GM12873 (cell line): ENCODE results near the gene S1PR2.

Experiments
- TF ChIP-seq, protein P1 (sequence below): IDR thresholded peaks from 2 replicates; pipeline ENCODE4 v1.5.1; 2012; ENCODE audit warnings: low read depth, mild to moderate bottlenecking, moderate library complexity, low read length, control low read depth; ENCODE audit not compliant: insufficient read depth; ENCODE audit errors: missing control alignments

The S1PR2 gene, protein sequence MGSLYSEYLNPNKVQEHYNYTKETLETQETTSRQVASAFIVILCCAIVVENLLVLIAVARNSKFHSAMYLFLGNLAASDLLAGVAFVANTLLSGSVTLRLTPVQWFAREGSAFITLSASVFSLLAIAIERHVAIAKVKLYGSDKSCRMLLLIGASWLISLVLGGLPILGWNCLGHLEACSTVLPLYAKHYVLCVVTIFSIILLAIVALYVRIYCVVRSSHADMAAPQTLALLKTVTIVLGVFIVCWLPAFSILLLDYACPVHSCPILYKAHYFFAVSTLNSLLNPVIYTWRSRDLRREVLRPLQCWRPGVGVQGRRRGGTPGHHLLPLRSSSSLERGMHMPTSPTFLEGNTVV

DNA sequence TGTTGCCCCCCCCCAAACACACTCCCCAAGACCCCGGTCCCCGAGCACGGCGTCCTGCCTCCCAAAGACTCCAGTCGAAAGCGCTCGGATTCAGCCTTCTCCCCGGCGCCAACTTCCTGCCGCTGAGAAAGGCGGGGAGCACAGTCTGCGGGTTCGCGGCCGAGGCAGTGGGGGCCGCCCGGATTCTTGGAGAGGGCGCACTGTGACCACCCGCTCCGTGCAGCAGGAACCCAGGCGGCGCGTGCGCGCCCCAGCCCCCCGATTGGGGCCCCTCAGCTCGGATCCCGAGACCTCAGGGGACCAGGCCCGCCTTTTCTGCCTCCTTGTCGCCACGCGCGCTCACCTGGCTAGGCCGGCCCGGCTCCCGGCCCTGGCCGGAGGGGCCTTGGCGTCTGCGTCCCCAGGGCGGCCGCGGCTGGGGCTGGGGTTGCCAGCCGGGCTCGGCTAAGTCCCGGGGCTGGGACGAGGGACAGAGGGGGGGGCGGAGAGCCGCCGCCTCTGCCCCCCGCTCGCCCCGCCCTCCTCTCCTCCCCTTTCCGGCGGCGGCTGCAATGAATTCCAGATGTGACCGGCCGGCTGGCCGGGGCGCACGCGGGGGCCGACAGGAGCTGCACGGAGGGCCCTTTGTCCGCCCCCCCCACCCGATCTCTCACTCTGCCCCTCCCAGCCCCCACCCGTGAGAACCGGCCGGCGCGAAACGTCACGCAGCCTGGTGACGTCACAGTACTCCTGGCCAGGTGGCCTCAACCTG lies at the start of gene S1PR2:
Gene S1PR2, minus strand, starts transcription at position 471 of the 751 bp plus-strand sequence. CDS start 6,426 bp downstream, outside the sequence.
- TF ChIP-seq, protein P1, sequence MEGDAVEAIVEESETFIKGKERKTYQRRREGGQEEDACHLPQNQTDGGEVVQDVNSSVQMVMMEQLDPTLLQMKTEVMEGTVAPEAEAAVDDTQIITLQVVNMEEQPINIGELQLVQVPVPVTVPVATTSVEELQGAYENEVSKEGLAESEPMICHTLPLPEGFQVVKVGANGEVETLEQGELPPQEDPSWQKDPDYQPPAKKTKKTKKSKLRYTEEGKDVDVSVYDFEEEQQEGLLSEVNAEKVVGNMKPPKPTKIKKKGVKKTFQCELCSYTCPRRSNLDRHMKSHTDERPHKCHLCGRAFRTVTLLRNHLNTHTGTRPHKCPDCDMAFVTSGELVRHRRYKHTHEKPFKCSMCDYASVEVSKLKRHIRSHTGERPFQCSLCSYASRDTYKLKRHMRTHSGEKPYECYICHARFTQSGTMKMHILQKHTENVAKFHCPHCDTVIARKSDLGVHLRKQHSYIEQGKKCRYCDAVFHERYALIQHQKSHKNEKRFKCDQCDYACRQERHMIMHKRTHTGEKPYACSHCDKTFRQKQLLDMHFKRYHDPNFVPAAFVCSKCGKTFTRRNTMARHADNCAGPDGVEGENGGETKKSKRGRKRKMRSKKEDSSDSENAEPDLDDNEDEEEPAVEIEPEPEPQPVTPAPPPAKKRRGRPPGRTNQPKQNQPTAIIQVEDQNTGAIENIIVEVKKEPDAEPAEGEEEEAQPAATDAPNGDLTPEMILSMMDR: no peak

DNA sequence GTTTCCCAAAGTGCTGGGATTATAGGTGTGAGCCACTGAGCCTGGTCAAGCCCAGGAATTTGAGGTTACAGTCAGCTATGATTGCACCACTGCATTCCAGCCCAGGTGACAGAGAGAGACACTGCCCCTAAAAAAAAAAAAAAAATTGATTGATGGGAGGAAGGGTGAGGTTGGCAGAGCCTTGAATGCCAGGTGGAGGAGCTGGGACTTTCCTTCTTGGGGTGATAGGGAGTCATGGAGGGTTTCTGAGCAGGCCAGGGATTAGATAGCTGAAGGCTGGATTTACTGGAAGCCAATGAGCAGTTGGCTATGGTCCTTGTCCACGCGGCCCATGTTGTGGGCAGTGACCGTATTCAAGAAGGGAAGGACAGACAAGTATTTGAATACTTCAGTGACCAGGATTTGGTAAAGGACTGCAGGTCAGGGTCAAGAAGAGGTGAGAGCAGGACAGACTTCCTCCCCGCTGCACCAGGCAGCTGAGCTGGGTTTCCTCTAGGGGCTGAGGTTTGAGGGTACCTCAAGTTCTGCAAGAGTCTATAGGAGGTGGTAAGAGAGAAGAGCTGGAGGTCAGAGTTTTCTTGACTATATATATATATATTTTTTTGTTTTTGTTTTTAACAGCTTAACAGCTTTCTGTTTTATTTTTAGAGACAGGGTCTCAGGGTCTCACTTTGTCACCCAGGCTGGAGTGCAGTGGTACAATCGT lies 48.8 kb upstream of the S1PR2 start:
- TF ChIP-seq, protein P1: no peak

DNA sequence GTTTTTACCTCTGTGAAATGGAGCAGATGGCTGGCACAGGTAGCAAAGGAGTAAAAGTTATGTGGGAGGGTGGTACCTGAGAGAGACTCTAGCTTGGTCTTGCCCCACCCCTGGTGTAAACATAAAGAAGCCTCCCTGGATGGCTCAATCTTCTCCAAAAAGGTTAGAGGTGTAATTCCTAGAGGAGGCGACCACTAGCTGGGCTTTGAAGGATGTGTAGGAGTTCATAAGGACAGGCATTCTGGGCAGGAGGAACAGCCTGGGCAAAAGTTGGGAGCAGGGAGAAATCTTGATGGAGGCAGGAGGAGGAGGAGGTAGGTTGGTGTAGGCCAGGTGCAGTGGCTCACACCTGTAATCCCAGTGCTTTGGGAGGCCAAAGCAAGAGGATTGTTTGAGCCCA lies 47.8 kb upstream of the S1PR2 start:
- TF ChIP-seq, protein P1: no peak

DNA sequence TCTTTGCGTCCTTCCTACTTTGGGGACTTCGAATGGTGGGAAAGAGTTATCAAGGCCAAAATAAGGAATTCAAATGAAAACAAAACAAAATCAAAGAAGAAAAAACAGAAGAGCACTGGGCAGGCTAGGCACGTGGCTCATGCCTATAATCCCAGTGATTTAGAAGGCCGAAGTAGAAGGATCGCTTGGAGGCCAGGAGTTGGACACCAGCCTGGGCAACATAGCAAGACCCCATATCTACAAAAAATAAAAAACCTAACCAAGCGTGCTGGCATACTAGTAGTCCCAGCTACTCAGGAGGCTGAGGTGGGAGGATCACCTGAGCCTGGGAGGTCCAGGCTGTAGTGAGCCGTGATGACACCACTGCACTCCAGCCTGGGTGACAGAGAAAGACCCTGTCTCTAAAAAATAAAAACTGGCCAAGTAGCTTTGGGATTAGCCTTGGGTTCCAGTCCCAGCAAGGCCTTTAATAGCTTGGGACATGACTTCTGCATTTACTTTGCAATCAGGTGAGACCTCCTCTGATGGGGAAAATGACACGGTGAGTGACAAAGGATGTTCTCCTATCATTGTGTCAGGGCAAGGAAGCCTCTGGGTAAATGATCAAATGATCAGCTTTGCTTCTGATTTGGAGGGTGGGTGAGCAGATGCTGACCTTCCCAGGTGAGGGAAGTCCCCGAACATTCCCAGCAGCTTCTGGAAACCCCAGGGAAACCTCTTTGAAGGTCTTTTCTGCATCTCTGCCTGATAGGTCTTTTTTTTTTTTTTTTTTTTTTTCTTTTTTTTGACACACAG lies 46.9 kb upstream of the S1PR2 start:
- TF ChIP-seq, protein P1: no peak

DNA sequence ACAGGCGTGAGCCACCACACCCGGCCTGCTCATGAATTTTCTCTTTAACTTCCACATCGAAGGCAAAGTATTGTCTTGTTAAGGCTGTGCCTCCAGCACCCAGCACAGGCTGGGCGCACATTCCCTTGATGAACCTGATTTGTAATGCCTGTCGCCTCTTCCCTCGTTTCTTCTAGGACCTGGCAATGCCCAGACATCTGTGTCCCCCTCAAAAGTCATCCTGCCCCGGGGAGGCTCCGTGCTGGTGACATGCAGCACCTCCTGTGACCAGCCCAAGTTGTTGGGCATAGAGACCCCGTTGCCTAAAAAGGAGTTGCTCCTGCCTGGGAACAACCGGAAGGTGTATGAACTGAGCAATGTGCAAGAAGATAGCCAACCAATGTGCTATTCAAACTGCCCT lies 43.5 kb upstream of the S1PR2 start:
- TF ChIP-seq, protein P1: no peak

DNA sequence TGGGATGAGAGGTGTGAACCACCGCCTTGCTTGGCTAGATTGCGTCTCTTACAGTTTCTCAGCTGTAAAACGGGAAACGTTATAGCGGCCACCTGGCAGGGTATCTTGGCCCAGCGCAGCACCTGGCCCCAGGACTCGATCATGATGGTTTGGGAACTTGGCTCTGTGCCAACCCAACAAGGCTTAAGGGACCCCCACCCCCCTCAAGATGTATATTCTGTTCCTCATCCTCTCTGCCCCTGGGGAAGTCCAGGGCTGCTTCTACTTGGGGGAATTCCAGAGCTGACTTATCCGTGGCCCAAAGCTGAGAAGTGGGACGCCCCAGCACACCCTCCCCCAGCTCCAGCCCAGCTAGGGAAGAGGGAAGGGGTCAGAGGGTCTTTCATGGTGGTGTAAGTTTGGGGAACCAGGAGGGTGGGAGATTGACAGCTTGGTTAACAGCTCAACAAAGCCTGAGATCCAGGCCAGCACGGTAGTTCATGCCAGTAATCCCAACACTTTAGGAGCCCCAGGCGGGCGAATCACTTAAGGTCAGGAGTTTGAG lies 40.5 kb upstream of the S1PR2 start:
- TF ChIP-seq, protein P1: no peak
